GM18909 (cell line): ENCODE results near the gene TOR2A.

ENCODE experiments used
- ATAC-seq: cut with Tn5 transposase; IDR thresholded peaks from one replicate; pipeline ENCODE4 v1.9.1; 2021; ENCODE audit warnings: mild to moderate bottlenecking; ENCODE audit not compliant: unreplicated experiment, poor library complexity

The TOR2A gene

GRCh38 chr9:127749090-127749787 lies 14.1 kb upstream of the TOR2A start:
- no peak for ATAC-seq

GRCh38 chr9:127746959-127747569 lies 12.0 kb upstream of the TOR2A start:
- ATAC-seq, result no peak

GRCh38 chr9:127744398-127745110 lies 9.5 kb upstream of the TOR2A start:
- ATAC-seq, result no peak

GRCh38 chr9:127742435-127743088 lies 7.5 kb upstream of the TOR2A start:
- no peak for ATAC-seq

GRCh38 chr9:127741831-127742434 lies 6.8 kb upstream of the TOR2A start:
- no peak for ATAC-seq

- ATAC-seq, result no peak
Measured at GRCh38 chr9:127739614-127740330, 4.7 kb upstream of the TOR2A start.

- ATAC-seq, result no peak
Measured at GRCh38 chr9:127738666-127739065, 3.6 kb upstream of the TOR2A start.

GRCh38 chr9:127735530-127736185 lies 564 bp upstream of the TOR2A start:
- ATAC-seq, result peak; percentile 10

GRCh38 chr9:127734247-127734746 lies 797 bp downstream of the TOR2A start:
- no peak for ATAC-seq

GRCh38 chr9:127733614-127734013 lies 1.5 kb downstream of the TOR2A start:
- ATAC-seq, result no peak

- no peak for ATAC-seq
Measured at GRCh38 chr9:127732444-127732843, 2.6 kb downstream of the TOR2A start.

GRCh38 chr9:127731938-127732337 lies 3.2 kb downstream of the TOR2A start:
- no peak for ATAC-seq

- no peak for ATAC-seq
Measured at GRCh38 chr9:127730799-127731410, 4.2 kb downstream of the TOR2A start.

GRCh38 chr9:127730262-127730661 lies 4.8 kb downstream of the TOR2A start:
- ATAC-seq, result no peak

GRCh38 chr9:127729522-127730256 lies 5.4 kb downstream of the TOR2A start:
- no peak for ATAC-seq

- ATAC-seq, result no peak
Measured at GRCh38 chr9:127728808-127729207, 6.3 kb downstream of the TOR2A start.

GRCh38 chr9:127726871-127727270 lies 8.2 kb downstream of the TOR2A start:
- no peak for ATAC-seq

- no peak for ATAC-seq
Measured at GRCh38 chr9:127724012-127724411, 11.1 kb downstream of the TOR2A start.
